ENCODE measurements around the gene GOSR2. TPM values are rescaled to one million over a fixed set of nuclear protein-coding genes. Genes with fewer than 3 reads are reported as not detected.

Gene GOSR2
- total RNA-seq, 1 experiment from 2014 or later: 52.9 TPM

DNA sequence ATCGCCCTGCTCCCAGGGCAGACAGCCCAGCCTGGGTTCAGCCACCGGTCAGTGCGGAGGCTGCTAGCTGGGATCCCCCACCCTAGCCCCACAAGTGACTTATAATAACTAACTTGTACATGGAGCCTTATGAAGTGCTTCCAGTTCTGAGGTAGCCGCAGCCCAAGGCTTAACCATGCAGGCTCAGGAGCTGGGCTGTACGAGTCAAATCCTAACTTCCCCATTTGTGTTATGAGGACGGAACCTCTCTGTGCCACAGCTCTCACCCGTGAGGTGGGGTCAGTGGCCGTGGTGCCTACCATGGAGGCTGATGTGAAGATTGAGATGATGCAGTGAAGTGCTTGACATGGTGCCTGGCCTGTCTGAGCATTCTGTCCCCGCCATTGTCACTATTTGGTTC is 27.8 kb upstream of the GOSR2 start (continued):
- TF ChIP-seq EZH2phosphoT487 (IDR thresholded peaks at IDR 0.05; ENCODE audit: borderline replicate concordance) (no peak), ZFX (IDR thresholded peaks at IDR 0.05) (no peak), JUND (IDR thresholded peaks at IDR 0.05) (no peak), POLR2A (IDR thresholded peaks at IDR 0.05; ENCODE audit: borderline replicate concordance, extremely low read depth, insufficient read depth, insufficient read length) (no peak), SRF (IDR thresholded peaks at IDR 0.05; ENCODE audit: low read depth) (no peak)
- TF ChIP-seq, protein P1, sequence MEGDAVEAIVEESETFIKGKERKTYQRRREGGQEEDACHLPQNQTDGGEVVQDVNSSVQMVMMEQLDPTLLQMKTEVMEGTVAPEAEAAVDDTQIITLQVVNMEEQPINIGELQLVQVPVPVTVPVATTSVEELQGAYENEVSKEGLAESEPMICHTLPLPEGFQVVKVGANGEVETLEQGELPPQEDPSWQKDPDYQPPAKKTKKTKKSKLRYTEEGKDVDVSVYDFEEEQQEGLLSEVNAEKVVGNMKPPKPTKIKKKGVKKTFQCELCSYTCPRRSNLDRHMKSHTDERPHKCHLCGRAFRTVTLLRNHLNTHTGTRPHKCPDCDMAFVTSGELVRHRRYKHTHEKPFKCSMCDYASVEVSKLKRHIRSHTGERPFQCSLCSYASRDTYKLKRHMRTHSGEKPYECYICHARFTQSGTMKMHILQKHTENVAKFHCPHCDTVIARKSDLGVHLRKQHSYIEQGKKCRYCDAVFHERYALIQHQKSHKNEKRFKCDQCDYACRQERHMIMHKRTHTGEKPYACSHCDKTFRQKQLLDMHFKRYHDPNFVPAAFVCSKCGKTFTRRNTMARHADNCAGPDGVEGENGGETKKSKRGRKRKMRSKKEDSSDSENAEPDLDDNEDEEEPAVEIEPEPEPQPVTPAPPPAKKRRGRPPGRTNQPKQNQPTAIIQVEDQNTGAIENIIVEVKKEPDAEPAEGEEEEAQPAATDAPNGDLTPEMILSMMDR (IDR thresholded peaks at IDR 0.05 in 2 of 3, conservative IDR thresholded peaks at IDR 0.05 in 1 of 3; ENCODE audit: borderline replicate concordance in 1 of 3, insufficient read depth in 1 of 3, low read depth in 2 of 3, low read length in 2 of 3): no peak

DNA sequence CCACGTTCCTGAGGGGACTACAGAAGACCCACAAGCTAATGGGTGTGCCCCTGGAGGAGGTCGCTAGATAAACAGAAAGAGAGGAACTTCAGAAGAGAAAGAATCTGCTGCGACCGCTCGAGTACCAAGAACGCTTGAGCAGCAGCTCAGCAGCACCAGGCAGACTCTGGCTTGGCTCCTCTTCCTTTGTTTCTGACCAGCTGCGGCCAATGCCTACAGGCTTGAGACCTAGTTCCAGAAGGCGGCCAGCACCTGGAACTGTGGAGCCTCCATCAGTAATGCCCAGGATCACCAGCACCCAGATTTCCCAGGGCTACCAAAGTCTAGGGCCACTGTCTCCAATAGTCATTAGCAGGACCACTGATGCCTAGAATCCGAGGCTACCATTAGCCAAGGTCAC is 26.0 kb upstream of the GOSR2 start:
- ChIA-PET RAD21 (ENCODE audit: low non-redundant PET in 1 of 2, low total read pairs in 2 of 2, uncharacterized antibody in 2 of 2, unreplicated experiment in 2 of 2) (no interaction called here), POLR2A (no interaction called here), CTCF (no interaction called here)
- intact Hi-C loops (cut with micrococcal nuclease): no loop called here
- DNase-seq (ENCODE audit: low read depth, low spot score) (no peak), ATAC-seq (no peak)
- no peaks in the 10 kb centered on the region for H3K9me2 ChIP-seq (ENCODE audit: insufficient read depth)
- BruUV-seq (replicated peaks): no TSS peak
- no peak overlapping the region for H3K4me2 ChIP-seq (ENCODE audit: low read length)
- H3K4me3 ChIP-seq (replicated peaks in 1 of 2; ENCODE audit: low read depth in 1 of 2, low read length in 2 of 2): no peak overlapping the region
- H2AFZ ChIP-seq (ENCODE audit: low read depth, low read length, poor library complexity, severe bottlenecking): no peak overlapping the region
- H4K20me1 ChIP-seq (ENCODE audit: insufficient read depth): no peaks in the 10 kb centered on the region
- no peak overlapping the region for H3K9ac ChIP-seq (ENCODE audit: low read length)
- TF ChIP-seq YY1 (IDR thresholded peaks at IDR 0.05; ENCODE audit: extremely low read depth, insufficient replicate concordance, low read depth, low read length) (no peak), POLR2A (IDR thresholded peaks at IDR 0.05; ENCODE audit: borderline replicate concordance, extremely low read depth, insufficient read depth, insufficient read length) (no peak), RAD21 (IDR thresholded peaks at IDR 0.05; ENCODE audit: low read depth) (no peak), CBX3 (IDR thresholded peaks at IDR 0.05; ENCODE audit: low read depth) (no peak), TCF7L2 (IDR thresholded peaks at IDR 0.05; ENCODE audit: borderline replicate concordance, extremely low read depth, insufficient read depth, insufficient read length) (no peak), ZNF274 (IDR thresholded peaks at IDR 0.05; ENCODE audit: low read depth, low read length) (no peak), EGR1 (IDR thresholded peaks at IDR 0.05; ENCODE audit: low read depth) (no peak), SP1 (IDR thresholded peaks at IDR 0.05; ENCODE audit: low read depth) (no peak), EZH2phosphoT487 (IDR thresholded peaks at IDR 0.05; ENCODE audit: borderline replicate concordance) (no peak), ELF1 (IDR thresholded peaks at IDR 0.05; ENCODE audit: borderline replicate concordance, low read depth) (no peak)
- TF ChIP-seq, protein P2, sequence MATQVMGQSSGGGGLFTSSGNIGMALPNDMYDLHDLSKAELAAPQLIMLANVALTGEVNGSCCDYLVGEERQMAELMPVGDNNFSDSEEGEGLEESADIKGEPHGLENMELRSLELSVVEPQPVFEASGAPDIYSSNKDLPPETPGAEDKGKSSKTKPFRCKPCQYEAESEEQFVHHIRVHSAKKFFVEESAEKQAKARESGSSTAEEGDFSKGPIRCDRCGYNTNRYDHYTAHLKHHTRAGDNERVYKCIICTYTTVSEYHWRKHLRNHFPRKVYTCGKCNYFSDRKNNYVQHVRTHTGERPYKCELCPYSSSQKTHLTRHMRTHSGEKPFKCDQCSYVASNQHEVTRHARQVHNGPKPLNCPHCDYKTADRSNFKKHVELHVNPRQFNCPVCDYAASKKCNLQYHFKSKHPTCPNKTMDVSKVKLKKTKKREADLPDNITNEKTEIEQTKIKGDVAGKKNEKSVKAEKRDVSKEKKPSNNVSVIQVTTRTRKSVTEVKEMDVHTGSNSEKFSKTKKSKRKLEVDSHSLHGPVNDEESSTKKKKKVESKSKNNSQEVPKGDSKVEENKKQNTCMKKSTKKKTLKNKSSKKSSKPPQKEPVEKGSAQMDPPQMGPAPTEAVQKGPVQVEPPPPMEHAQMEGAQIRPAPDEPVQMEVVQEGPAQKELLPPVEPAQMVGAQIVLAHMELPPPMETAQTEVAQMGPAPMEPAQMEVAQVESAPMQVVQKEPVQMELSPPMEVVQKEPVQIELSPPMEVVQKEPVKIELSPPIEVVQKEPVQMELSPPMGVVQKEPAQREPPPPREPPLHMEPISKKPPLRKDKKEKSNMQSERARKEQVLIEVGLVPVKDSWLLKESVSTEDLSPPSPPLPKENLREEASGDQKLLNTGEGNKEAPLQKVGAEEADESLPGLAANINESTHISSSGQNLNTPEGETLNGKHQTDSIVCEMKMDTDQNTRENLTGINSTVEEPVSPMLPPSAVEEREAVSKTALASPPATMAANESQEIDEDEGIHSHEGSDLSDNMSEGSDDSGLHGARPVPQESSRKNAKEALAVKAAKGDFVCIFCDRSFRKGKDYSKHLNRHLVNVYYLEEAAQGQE (IDR thresholded peaks at IDR 0.05; ENCODE audit: low read depth): no peak
- H3K4me1 ChIP-seq (ENCODE audit: control insufficient read depth in 1 of 2, insufficient read depth in 2 of 2, low read length in 2 of 2): no peaks in the 10 kb centered on the region
- H3K27ac ChIP-seq (ENCODE audit: low read depth, low read length): no peak overlapping the region
- H3K79me2 ChIP-seq (ENCODE audit: insufficient read depth, low read length): no peaks in the 10 kb centered on the region
- no peaks in the 10 kb centered on the region for H3K27me3 ChIP-seq (ENCODE audit: insufficient read depth, low read length)
- no peaks in the 10 kb centered on the region for H3K9me3 ChIP-seq (ENCODE audit: control insufficient read depth in 1 of 2, insufficient read depth in 1 of 2, low read depth in 1 of 2, low read length in 2 of 2)
- no peaks in the 10 kb centered on the region for H3K36me3 ChIP-seq (ENCODE audit: control insufficient read depth in 1 of 2, insufficient read depth in 2 of 2, low read length in 2 of 2)

Data from HCT116 (cell line).